ENCODE measurements around the gene MYOD1.

Gene MYOD1

GRCh38 chr11:17751558-17751957 is 32.2 kb downstream of the MYOD1 start:
- Histone ChIP-seq H3K27me3 (ENCODE audit: insufficient read depth, low read length) (peaks cover 3% of the 10 kb centered on the region; the same call in 1 of the 2 replicates), H3F3A (ENCODE audit: insufficient read depth, low read length) (no peaks in the 10 kb centered on the region), H2AFZ (ENCODE audit: low read length) (no peak overlapping the region), H3K9me2 (ENCODE audit: low read depth, low read length) (no peaks in the 10 kb centered on the region), H3K9me3 (ENCODE audit: low read length) (no peaks in the 10 kb centered on the region), H3K79me2 (ENCODE audit: insufficient read depth, low read length) (no peaks in the 10 kb centered on the region), H4K20me1 (ENCODE audit: insufficient read depth, low read length) (no peaks in the 10 kb centered on the region), H3K9ac (ENCODE audit: low read length) (no peak overlapping the region), H3K36me3 (ENCODE audit: insufficient read depth, low read length) (no peaks in the 10 kb centered on the region), H3K4me3 (ENCODE audit: low read depth, low read length, poor library complexity, severe bottlenecking) (no peak overlapping the region), H3K4me1 (ENCODE audit: insufficient read depth, low read length, severe bottlenecking) (no peaks in the 10 kb centered on the region), H3K4me2 (ENCODE audit: low read length) (no peak overlapping the region), H3K27ac (ENCODE audit: low read depth, low read length, poor library complexity, severe bottlenecking) (no peak overlapping the region)
- no peak for TF ChIP-seq CTCF (IDR thresholded peaks at IDR 0.05; ENCODE audit: low read length)
- TF ChIP-seq EZH2 (IDR thresholded peaks at IDR 0.05; ENCODE audit: borderline replicate concordance, low read length) = no peak

GRCh38 chr11:17752144-17752543 is 32.8 kb downstream of the MYOD1 start:
- no peaks in the 10 kb centered on the region for H3K9me3 ChIP-seq (ENCODE audit: low read length)
- H3F3A ChIP-seq (ENCODE audit: insufficient read depth, low read length) = no peaks in the 10 kb centered on the region
- no peak overlapping the region for H2AFZ ChIP-seq (ENCODE audit: low read length)
- no peaks in the 10 kb centered on the region for H3K79me2 ChIP-seq (ENCODE audit: insufficient read depth, low read length)
- no peak overlapping the region for H3K4me3 ChIP-seq (ENCODE audit: low read depth, low read length, poor library complexity, severe bottlenecking)
- no peak overlapping the region for H3K4me2 ChIP-seq (ENCODE audit: low read length)
- no peaks in the 10 kb centered on the region for H3K4me1 ChIP-seq (ENCODE audit: insufficient read depth, low read length, severe bottlenecking)
- H3K27ac ChIP-seq (ENCODE audit: low read depth, low read length, poor library complexity, severe bottlenecking) = no peak overlapping the region
- H3K9me2 ChIP-seq (ENCODE audit: low read depth, low read length) = no peaks in the 10 kb centered on the region
- no peaks in the 10 kb centered on the region for H4K20me1 ChIP-seq (ENCODE audit: insufficient read depth, low read length)
- H3K27me3 ChIP-seq (ENCODE audit: insufficient read depth, low read length) = peaks cover 3% of the 10 kb centered on the region; the same call in 1 of the 2 replicates
- no peak for TF ChIP-seq EZH2 (IDR thresholded peaks at IDR 0.05; ENCODE audit: borderline replicate concordance, low read length)
- no peak for TF ChIP-seq CTCF (IDR thresholded peaks at IDR 0.05; ENCODE audit: low read length)
- no peaks in the 10 kb centered on the region for H3K36me3 ChIP-seq (ENCODE audit: insufficient read depth, low read length)
- H3K9ac ChIP-seq (ENCODE audit: low read length) = no peak overlapping the region

DNA sequence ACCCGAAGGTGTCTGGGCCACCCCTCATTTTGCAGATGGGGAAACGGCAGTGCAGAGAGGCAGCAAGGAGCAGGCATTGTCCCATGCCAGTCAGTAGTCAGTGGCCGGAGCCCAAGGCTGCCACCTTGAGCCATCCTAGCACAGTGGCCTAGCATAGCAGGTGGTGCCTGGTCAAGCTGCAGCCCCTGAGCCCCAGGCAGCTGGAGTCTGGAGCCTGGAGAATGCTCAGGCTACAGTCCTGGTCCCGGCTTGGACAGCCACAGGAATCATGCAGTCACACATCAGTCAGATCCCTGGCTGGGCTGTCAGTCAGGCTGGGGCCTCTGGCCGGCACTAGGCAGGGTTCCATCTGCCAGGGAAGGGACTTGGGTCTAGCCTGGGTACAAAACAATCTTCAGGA is 33.8 kb downstream of the MYOD1 start:
- no peak overlapping the region for H3K4me2 ChIP-seq (ENCODE audit: low read length)
- H3K9me2 ChIP-seq (ENCODE audit: low read depth, low read length) = no peaks in the 10 kb centered on the region

More for the DNA sequence above, 33.8 kb downstream of the MYOD1 start:
- no peaks in the 10 kb centered on the region for H3K36me3 ChIP-seq (ENCODE audit: insufficient read depth, low read length)
- no peaks in the 10 kb centered on the region for H3K4me1 ChIP-seq (ENCODE audit: insufficient read depth, low read length, severe bottlenecking)
- H3K27ac ChIP-seq (ENCODE audit: low read depth, low read length, poor library complexity, severe bottlenecking) = no peak overlapping the region
- no peak overlapping the region for H3K4me3 ChIP-seq (ENCODE audit: low read depth, low read length, poor library complexity, severe bottlenecking)
- H3F3A ChIP-seq (ENCODE audit: insufficient read depth, low read length) = no peaks in the 10 kb centered on the region
- TF ChIP-seq CTCF (IDR thresholded peaks at IDR 0.05; ENCODE audit: low read length) = no peak
- no peak for TF ChIP-seq EZH2 (IDR thresholded peaks at IDR 0.05; ENCODE audit: borderline replicate concordance, low read length)
- no peak overlapping the region for H3K9ac ChIP-seq (ENCODE audit: low read length)
- no peaks in the 10 kb centered on the region for H3K79me2 ChIP-seq (ENCODE audit: insufficient read depth, low read length)
- no peak overlapping the region for H2AFZ ChIP-seq (ENCODE audit: low read length)
- H3K9me3 ChIP-seq (ENCODE audit: low read length) = no peaks in the 10 kb centered on the region
- peaks cover 3% of the 10 kb centered on the region; the same call in 1 of the 2 replicates for H3K27me3 ChIP-seq (ENCODE audit: insufficient read depth, low read length)
- no peaks in the 10 kb centered on the region for H4K20me1 ChIP-seq (ENCODE audit: insufficient read depth, low read length)

All from OCI-LY1 (cell line).